ENCODE data around the gene MBD5.

Gene MBD5

GRCh38 chr2:148255929-148256328 is 235.0 kb downstream of the MBD5 start:
- TF ChIP-seq CTCF (IDR thresholded peaks at IDR 0.05; ENCODE audit: extremely low read depth, missing control alignments), result no peak
- DNase-seq (ENCODE audit: low spot score), result no peak

- no peak for DNase-seq (ENCODE audit: low spot score)
Observed at GRCh38 chr2:148257276-148257675, 236.4 kb downstream of the MBD5 start.

GRCh38 chr2:148258124-148258523 is 237.2 kb downstream of the MBD5 start:
- no peak for TF ChIP-seq CTCF (IDR thresholded peaks at IDR 0.05; ENCODE audit: extremely low read depth, missing control alignments)
- no peak for DNase-seq (ENCODE audit: low spot score)

More at GRCh38 chr2:148257276-148257675, 236.4 kb downstream of the MBD5 start:
- TF ChIP-seq CTCF (IDR thresholded peaks at IDR 0.05; ENCODE audit: extremely low read depth, missing control alignments), result no peak

- no peak for DNase-seq (ENCODE audit: low spot score)
- no peak for TF ChIP-seq CTCF (IDR thresholded peaks at IDR 0.05; ENCODE audit: extremely low read depth, missing control alignments)
Observed at GRCh38 chr2:148259674-148260073, 238.8 kb downstream of the MBD5 start.

- TF ChIP-seq CTCF (IDR thresholded peaks at IDR 0.05; ENCODE audit: extremely low read depth, missing control alignments), result no peak
Observed at GRCh38 chr2:148263890-148264289, 243.0 kb downstream of the MBD5 start.

GRCh38 chr2:148273158-148273691 is 252.3 kb downstream of the MBD5 start:
- DNase-seq (ENCODE audit: low spot score), result no peak
- no peak for TF ChIP-seq CTCF (IDR thresholded peaks at IDR 0.05; ENCODE audit: extremely low read depth, missing control alignments)

More at GRCh38 chr2:148263890-148264289, 243.0 kb downstream of the MBD5 start:
- DNase-seq (ENCODE audit: low spot score), result no peak

GRCh38 chr2:148279216-148279615 is 258.3 kb downstream of the MBD5 start:
- DNase-seq (ENCODE audit: low spot score), result no peak
- no peak for TF ChIP-seq CTCF (IDR thresholded peaks at IDR 0.05; ENCODE audit: extremely low read depth, missing control alignments)

Data from GM20000 (cell line).